Ishikawa (cell line): ENCODE data around the gene LRBA.

ENCODE experiments used
- CEBPB ChIP-seq: IDR thresholded peaks from 2 replicates; pipeline ENCODE4 v1.6.1; 2012
- CREB1 ChIP-seq: IDR thresholded peaks from 2 replicates; pipeline ENCODE4 v1.6.1; 2012; ENCODE audit warnings: low read depth
- EGR1 ChIP-seq: IDR thresholded peaks from 2 replicates; pipeline ENCODE4 v1.6.1; 2012
- EP300 ChIP-seq: IDR thresholded peaks from 2 replicates; pipeline ENCODE4 v1.6.1; 2012; ENCODE audit warnings: borderline replicate concordance
- FOXM1 ChIP-seq: IDR thresholded peaks from 2 replicates; pipeline ENCODE4 v1.6.1; 2012; ENCODE audit warnings: low read depth, borderline replicate concordance
- NFIC ChIP-seq: IDR thresholded peaks from 2 replicates; pipeline ENCODE4 v1.6.1; 2012
- RAD21 ChIP-seq: IDR thresholded peaks from 2 replicates; pipeline ENCODE4 v1.6.1; 2012; ENCODE audit warnings: low read depth
- TAF1 ChIP-seq: IDR thresholded peaks from 2 replicates; pipeline ENCODE4 v1.6.1; 2012; ENCODE audit warnings: low read depth, mild to moderate bottlenecking
- TCF12 ChIP-seq: IDR thresholded peaks from 2 replicates; pipeline ENCODE4 v1.6.1; 2012; ENCODE audit warnings: low read depth
- TEAD4 ChIP-seq: IDR thresholded peaks from 2 replicates; pipeline ENCODE4 v1.6.1; 2012
- YY1 ChIP-seq: IDR thresholded peaks from 2 replicates; pipeline ENCODE4 v1.6.1; 2012; ENCODE audit warnings: low read depth
- ZBTB7A ChIP-seq: IDR thresholded peaks from 2 replicates; pipeline ENCODE4 v1.6.1; 2012; ENCODE audit warnings: low read depth
- TF ChIP-seq, protein P1 (sequence below): IDR thresholded peaks from 2 replicates; pipeline ENCODE4 v1.6.1; 2012
- TF ChIP-seq, protein P2 (sequence below): IDR thresholded peaks from 2 replicates; pipeline ENCODE4 v1.6.1; 2012
- TF ChIP-seq, protein P3 (sequence below): IDR thresholded peaks from 2 replicates; pipeline ENCODE4 v1.6.1; 2012; ENCODE audit warnings: low read depth, mild to moderate bottlenecking

The LRBA gene

GRCh38 chr4:150982557-150983233 lies 32.4 kb downstream of the LRBA start:
- no peak for TF ChIP-seq EP300
- TF ChIP-seq TCF12, result no peak
- TF ChIP-seq RAD21, result no peak
- no peak for TF ChIP-seq YY1

GRCh38 chr4:150978738-150979575 lies 36.1 kb downstream of the LRBA start:
- TF ChIP-seq TEAD4 (no peak), RAD21 (no peak), EGR1 (no peak), CREB1 (no peak)
- TF ChIP-seq, protein P1, sequence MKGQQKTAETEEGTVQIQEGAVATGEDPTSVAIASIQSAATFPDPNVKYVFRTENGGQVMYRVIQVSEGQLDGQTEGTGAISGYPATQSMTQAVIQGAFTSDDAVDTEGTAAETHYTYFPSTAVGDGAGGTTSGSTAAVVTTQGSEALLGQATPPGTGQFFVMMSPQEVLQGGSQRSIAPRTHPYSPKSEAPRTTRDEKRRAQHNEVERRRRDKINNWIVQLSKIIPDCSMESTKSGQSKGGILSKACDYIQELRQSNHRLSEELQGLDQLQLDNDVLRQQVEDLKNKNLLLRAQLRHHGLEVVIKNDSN, result no peak

DNA sequence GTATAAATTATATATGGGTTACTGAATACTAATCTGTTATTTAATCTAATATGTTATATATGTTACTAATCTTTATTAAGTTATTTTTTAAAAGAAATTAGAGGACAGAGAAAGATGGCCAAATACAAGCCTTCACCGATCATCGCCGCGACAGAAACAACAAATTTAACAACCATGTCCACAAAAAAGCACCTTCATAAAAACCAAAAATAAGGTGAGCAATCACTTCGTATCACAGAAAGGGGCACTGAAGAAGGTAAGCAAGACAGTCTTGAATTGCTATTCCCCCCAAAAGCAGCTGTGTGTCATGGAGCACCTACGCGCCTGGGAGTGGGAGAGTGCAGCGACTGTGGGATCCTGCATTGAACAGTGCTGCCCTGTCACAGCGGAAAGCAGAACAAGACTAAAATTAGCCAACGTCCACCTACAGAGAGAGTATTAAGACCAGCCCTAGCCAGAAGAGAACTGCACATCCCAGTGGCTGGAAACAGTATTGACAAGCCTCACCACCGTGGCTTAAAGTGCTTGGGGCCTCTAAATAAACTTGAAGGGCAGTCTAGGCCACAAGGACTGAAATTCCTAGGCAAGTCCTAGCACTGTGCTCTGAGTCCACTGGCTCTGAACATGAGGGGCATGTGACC lies 38.5 kb downstream of the LRBA start:
- 0 out of 2 replicates have a peak, but pooled peaks have one; percentile 6 for TF ChIP-seq RAD21
- TF ChIP-seq, protein P2, sequence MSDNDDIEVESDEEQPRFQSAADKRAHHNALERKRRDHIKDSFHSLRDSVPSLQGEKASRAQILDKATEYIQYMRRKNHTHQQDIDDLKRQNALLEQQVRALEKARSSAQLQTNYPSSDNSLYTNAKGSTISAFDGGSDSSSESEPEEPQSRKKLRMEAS, result no peak

- TF ChIP-seq RAD21 (no peak), TCF12 (no peak), EP300 (no peak), NFIC (no peak), FOXM1 (no peak), CEBPB (no peak), YY1 (no peak), EGR1 (no peak)
- TF ChIP-seq, protein P3, sequence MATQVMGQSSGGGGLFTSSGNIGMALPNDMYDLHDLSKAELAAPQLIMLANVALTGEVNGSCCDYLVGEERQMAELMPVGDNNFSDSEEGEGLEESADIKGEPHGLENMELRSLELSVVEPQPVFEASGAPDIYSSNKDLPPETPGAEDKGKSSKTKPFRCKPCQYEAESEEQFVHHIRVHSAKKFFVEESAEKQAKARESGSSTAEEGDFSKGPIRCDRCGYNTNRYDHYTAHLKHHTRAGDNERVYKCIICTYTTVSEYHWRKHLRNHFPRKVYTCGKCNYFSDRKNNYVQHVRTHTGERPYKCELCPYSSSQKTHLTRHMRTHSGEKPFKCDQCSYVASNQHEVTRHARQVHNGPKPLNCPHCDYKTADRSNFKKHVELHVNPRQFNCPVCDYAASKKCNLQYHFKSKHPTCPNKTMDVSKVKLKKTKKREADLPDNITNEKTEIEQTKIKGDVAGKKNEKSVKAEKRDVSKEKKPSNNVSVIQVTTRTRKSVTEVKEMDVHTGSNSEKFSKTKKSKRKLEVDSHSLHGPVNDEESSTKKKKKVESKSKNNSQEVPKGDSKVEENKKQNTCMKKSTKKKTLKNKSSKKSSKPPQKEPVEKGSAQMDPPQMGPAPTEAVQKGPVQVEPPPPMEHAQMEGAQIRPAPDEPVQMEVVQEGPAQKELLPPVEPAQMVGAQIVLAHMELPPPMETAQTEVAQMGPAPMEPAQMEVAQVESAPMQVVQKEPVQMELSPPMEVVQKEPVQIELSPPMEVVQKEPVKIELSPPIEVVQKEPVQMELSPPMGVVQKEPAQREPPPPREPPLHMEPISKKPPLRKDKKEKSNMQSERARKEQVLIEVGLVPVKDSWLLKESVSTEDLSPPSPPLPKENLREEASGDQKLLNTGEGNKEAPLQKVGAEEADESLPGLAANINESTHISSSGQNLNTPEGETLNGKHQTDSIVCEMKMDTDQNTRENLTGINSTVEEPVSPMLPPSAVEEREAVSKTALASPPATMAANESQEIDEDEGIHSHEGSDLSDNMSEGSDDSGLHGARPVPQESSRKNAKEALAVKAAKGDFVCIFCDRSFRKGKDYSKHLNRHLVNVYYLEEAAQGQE, result no peak
- TF ChIP-seq, protein P1, result no peak
These were observed 40.3 kb downstream of the LRBA start for GRCh38 chr4:150974750-150975149.

GRCh38 chr4:150974252-150974640 lies 40.8 kb downstream of the LRBA start:
- TF ChIP-seq, protein P1, result no peak
- TF ChIP-seq TAF1, result no peak
- TF ChIP-seq FOXM1, result no peak
- TF ChIP-seq ZBTB7A, result no peak

GRCh38 chr4:150973626-150974251 lies 41.3 kb downstream of the LRBA start:
- TF ChIP-seq ZBTB7A, result no peak
- no peak for TF ChIP-seq EP300
- no peak for TF ChIP-seq YY1
- no peak for TF ChIP-seq NFIC
- no peak for TF ChIP-seq CEBPB
- no peak for TF ChIP-seq FOXM1
- TF ChIP-seq CREB1, result no peak
- TF ChIP-seq, protein P2, result no peak
- TF ChIP-seq TAF1, result no peak

- TF ChIP-seq FOXM1 (no peak), TAF1 (no peak), EP300 (no peak)
These were observed 42.5 kb downstream of the LRBA start for GRCh38 chr4:150972592-150972991.
